HG03108 (cell line): ENCODE results near the gene ATP2A3.

Experiments used
- ATAC-seq: cut with Tn5 transposase; IDR thresholded peaks from one replicate; pipeline ENCODE4 v1.9.1; 2021; ENCODE audit warnings: moderate library complexity; ENCODE audit not compliant: unreplicated experiment

ATP2A3 gene

GRCh38 chr17:3875317-3875716, 88.9 kb downstream of the ATP2A3 start:
- no peak for ATAC-seq
